AG04450 (cell line): Measurements from ENCODE around the gene GPHN. TPM values are rescaled to one million over a fixed set of nuclear protein-coding genes. Genes with fewer than 3 reads are reported as not detected.

Experiments
- CTCF ChIA-PET: fragments of 300-600, 350-600 bp; formaldehyde crosslinking; extraction: SDS; loops from one replicate; lab custom pipeline; 2022; ENCODE audit warnings: antibody characterized with exemption, inconsistent platforms; lab: Charles Lee
- POLR2A ChIA-PET: fragments of 350-600 bp; formaldehyde crosslinking; extraction: SDS; loops from one replicate; lab custom pipeline; 2021; ENCODE audit warnings: antibody characterized with exemption, inconsistent platforms; lab: Yijun Ruan, JAX
- DNase-seq: peaks from one replicate; pipeline ENCODE4 v3.0.0-alpha.2; 2011; ENCODE audit warnings: low read depth, low spot score
- H3K27ac ChIP-seq: one replicate; pipeline ENCODE4 v1.5.1; 2012; ENCODE audit warnings: low read depth, low read length, control low read depth
- H3K27me3 ChIP-seq: one replicate; pipeline ENCODE4 v1.6.0; 2012; ENCODE audit warnings: low read length; ENCODE audit not compliant: control insufficient read depth, insufficient read depth
- H3K4me3 ChIP-seq: 2 replicates; pipeline ENCODE4 v1.5.1; 2011; ENCODE audit warnings: mild to moderate bottlenecking, low read depth, low read length, control low read depth
- H3K9me3 ChIP-seq: 2 replicates; pipeline ENCODE4 v1.5.1; 2012; ENCODE audit warnings: low read length; ENCODE audit not compliant: control insufficient read depth, insufficient read depth
- polyA plus RNA-seq: library from polyadenylated mRNA; depleted of rRNA; stranded (reverse); fragments of >200 nt; gene quantifications from 2 replicates; pipeline ENCODE4 v1.2.3, GENCODE V29; 2011
- TF ChIP-seq, protein P1 (sequence below): IDR thresholded peaks from 2 replicates; pipeline ENCODE4 v1.5.1; 2011; ENCODE audit warnings: low read depth, low read length, control low read depth, inconsistent platforms

Gene GPHN
- polyA plus RNA-seq, 1 experiment = 7.7 TPM

DNA sequence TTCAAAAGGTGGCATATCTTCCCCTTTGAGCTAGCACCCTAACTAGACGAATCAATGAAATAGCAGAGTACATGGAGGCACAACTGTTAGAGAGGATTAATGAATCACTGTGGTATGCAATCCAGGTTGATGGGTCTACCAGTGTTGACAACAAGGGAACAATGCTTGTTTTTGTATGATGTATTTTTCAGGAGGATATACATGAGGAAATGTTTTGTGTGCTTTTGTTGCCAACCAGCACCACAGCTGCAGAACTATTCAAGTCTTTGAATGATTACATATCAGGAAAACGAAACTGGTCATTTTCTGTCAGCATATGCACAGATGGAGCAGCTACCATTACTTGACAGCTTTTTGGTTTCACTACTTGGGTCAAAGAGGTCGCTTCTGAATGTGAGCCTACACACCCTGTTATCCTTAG, 142.6 kb downstream of the GPHN start:
- no peak for DNase-seq
- TF ChIP-seq, protein P1, sequence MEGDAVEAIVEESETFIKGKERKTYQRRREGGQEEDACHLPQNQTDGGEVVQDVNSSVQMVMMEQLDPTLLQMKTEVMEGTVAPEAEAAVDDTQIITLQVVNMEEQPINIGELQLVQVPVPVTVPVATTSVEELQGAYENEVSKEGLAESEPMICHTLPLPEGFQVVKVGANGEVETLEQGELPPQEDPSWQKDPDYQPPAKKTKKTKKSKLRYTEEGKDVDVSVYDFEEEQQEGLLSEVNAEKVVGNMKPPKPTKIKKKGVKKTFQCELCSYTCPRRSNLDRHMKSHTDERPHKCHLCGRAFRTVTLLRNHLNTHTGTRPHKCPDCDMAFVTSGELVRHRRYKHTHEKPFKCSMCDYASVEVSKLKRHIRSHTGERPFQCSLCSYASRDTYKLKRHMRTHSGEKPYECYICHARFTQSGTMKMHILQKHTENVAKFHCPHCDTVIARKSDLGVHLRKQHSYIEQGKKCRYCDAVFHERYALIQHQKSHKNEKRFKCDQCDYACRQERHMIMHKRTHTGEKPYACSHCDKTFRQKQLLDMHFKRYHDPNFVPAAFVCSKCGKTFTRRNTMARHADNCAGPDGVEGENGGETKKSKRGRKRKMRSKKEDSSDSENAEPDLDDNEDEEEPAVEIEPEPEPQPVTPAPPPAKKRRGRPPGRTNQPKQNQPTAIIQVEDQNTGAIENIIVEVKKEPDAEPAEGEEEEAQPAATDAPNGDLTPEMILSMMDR = no peak
- ChIA-PET POLR2A (no interaction called here), CTCF (interaction anchor here (0.6 kb wide), 1 partner anchor 291 kb away, joined by 4 read pairs; no protein-coding TSS in a partner anchor)
- Histone ChIP-seq H3K4me3 (no peak overlapping the region), H3K27ac (no peak overlapping the region), H3K9me3 (no peaks in the 10 kb centered on the region), H3K27me3 (no peaks in the 10 kb centered on the region)

DNA sequence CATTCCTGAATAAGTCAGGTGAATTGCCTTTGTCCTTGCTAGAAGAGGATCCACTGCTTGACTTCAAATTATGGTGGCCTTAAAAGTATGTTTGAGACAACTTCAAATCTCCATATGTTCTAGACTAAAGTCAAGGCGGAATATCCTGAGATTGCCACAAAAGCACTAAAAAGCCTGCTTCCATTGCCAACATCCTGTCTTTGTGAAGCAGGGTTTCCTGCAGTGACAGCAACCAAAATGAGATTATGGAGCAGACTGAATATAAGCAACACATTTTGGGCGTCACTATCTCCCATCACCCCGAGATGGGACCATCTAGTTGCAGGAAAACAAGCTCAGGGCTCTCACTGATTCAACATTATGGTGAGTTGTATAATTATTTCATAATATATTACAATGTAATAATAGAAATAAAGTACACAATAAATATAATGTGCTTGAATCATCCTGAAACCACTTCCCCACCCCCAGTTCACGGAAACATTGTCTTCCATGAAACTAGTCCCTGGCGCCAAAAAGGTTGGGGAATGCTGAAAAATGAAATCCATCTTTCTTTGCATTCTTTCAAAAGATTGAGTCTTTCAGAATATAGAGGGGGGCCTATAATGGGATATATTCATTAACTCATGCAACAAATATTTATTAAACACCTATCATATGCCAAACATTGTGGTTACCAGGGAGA, 143.7 kb downstream of the GPHN start:
- no peak for DNase-seq
- Histone ChIP-seq H3K9me3 (no peaks in the 10 kb centered on the region), H3K4me3 (no peak overlapping the region), H3K27ac (no peak overlapping the region), H3K27me3 (no peaks in the 10 kb centered on the region)
- ChIA-PET CTCF (interaction anchor here (0.7 to 1.0 kb wide), 2 partner anchors 10 to 11 kb away, joined by 3 to 4 read pairs; no protein-coding TSS in a partner anchor), POLR2A (no interaction called here)
- TF ChIP-seq, protein P1 = no peak

DNA sequence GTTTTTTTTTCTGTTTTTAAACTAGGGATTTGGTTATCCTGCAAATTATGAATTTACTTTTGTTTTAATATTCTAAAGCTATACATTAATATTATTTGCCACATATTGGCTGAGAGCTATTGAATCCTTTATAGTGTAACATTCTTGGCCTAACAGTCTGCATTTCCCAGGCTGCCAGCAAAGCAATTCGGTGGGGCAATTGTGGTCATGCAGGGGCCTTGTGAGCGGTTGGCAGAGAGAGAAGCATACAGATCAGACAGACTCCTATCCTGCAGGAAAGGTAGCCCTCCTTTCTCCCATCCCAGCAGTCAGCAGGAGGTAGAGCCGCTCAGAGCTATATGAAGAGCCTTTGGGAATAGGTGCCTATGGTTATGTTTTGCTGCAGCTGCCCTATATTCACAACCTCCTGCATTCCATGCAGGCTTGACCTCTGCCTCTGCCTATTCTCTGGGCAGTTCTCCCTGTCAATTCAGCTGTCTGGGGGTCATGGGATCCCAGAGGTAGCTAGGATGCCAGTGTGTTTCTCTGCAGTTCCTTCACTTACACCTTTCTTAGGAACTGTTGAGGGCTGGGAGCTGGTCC, 144.7 kb downstream of the GPHN start:
- Histone ChIP-seq H3K4me3 (no peak overlapping the region), H3K9me3 (no peaks in the 10 kb centered on the region), H3K27ac (no peak overlapping the region), H3K27me3 (no peaks in the 10 kb centered on the region)
- ChIA-PET CTCF (interaction anchor here (0.7 to 1.0 kb wide), 2 partner anchors 9 to 10 kb away, joined by 3 to 4 read pairs; no protein-coding TSS in a partner anchor), POLR2A (no interaction called here)
- TF ChIP-seq, protein P1 = no peak
- no peak for DNase-seq

DNA sequence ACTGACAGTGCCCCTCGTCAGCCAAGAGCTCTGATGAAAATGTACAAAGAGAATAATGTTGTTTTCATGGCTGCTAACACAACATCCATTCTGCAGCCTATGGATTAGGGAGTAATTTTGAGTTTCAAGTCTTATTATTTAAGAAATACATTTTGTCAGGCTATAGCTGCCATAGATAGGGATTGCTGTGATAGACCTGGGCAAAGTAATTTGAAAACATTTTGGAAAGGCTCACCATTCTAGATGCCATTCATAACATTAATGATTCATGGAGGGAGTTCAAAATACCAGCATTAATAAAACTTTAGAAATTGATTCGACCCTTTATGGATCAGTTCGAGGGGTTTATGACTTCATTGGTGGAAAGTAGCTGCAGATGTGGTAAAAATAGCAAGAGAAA, 149.8 kb downstream of the GPHN start:
- POLR2A ChIA-PET = no interaction called here
- no peak overlapping the region for H3K27ac ChIP-seq
- H3K4me3 ChIP-seq = no peak overlapping the region
- no peak for DNase-seq
- peaks cover 3% of the 10 kb centered on the region for H3K9me3 ChIP-seq
- TF ChIP-seq, protein P1 = no peak
- CTCF ChIA-PET = no interaction called here
- no peaks in the 10 kb centered on the region for H3K27me3 ChIP-seq

DNA sequence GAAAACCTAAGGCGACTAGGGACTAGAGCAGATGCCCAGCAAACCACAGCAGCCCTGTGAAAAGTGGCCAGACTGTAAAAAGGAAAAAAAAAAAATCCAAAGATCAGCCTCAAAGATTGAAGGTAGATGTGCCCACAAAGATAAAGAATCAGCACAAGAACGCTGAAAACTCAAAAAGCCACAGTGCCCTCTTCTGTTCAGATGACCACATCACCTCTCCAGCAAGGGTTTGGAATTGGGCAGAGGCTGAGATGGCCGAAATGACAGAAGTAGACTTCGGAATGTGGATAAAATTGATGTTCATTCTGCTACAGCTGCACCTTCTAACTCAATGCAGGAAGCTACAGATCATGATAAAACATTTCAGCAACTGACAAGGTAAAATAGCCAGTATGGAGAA, 154.4 kb downstream of the GPHN start:
- no peaks in the 10 kb centered on the region for H3K27me3 ChIP-seq
- no peak overlapping the region for H3K4me3 ChIP-seq
- DNase-seq = no peak
- ChIA-PET POLR2A (no interaction called here), CTCF (interaction anchor here (0.7 to 4.7 kb wide), 16 partner anchors 8 to 482 kb away, joined by 3 to 37 read pairs (median 3); no protein-coding TSS in a partner anchor)
- H3K9me3 ChIP-seq = peaks cover 3% of the 10 kb centered on the region
- TF ChIP-seq, protein P1 = peak; percentile 56
- no peak overlapping the region for H3K27ac ChIP-seq
